ENCODE results near the gene SUPV3L1. TPM values are rescaled to one million over a fixed set of nuclear protein-coding genes. Genes with fewer than 3 reads are reported as not detected.

The SUPV3L1 gene
- total RNA-seq, 3 donors from 2014 or later (not counting 1 experiment from before 2014, with no cell fraction given) = 56.6 to 104 (median 67.1) TPM

DNA sequence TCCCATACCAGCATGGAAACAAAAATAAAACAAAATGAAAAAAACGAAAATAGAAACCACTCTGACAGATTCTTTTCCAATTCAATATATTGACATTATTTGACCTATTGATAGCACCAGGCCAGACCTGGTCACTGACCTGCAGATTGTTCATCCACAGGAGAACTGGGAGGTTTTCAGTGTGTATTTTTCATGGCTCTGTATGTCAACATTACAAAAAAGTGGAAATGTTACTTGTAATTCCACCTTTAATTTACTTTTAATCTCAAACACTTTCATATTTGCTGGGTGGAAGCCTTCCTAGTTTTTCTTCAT lies 43.0 kb downstream of the SUPV3L1 start:
- Histone ChIP-seq H3K36me3 (ENCODE audit: control insufficient read depth, insufficient read depth, low read length) (no peaks in the 10 kb centered on the region), H3K4me1 (ENCODE audit: control insufficient read depth, insufficient read depth, low read length) (peaks cover 50% of the 10 kb centered on the region), H3K4me3 (ENCODE audit: low read length) (no peak overlapping the region), H3K27me3 (ENCODE audit: control insufficient read depth, insufficient read depth, low read length) (no peaks in the 10 kb centered on the region), H3K9me3 (ENCODE audit: control insufficient read depth, insufficient read depth, low read length) (no peaks in the 10 kb centered on the region), H3K27ac (ENCODE audit: low read length) (no peak overlapping the region)
- ATAC-seq = no peak
- Mint-ChIP-seq H3K4me3 (peak overlapping the region; percentile 69), H3K4me1 (peaks cover 42 to 59% of the 10 kb centered on the region in 2 donors), H3K9me3 (no peaks in the 10 kb centered on the region), H3K27me3 (ENCODE audit: low read depth in 2 of 2) (no peaks in the 10 kb centered on the region), H3K36me3 (no peaks in the 10 kb centered on the region), H3K27ac (peak overlapping the region; percentile 74 to 93)
- intact Hi-C loops (cut with micrococcal nuclease) = loop anchor here (2.0 kb wide), 1 partner anchor 130 kb away; no protein-coding TSS in a partner anchor
- 10% methylated on average over 1 of the region's 1 CpG for WGBS (ENCODE audit: insufficient coverage)
- TF ChIP-seq, protein P1, sequence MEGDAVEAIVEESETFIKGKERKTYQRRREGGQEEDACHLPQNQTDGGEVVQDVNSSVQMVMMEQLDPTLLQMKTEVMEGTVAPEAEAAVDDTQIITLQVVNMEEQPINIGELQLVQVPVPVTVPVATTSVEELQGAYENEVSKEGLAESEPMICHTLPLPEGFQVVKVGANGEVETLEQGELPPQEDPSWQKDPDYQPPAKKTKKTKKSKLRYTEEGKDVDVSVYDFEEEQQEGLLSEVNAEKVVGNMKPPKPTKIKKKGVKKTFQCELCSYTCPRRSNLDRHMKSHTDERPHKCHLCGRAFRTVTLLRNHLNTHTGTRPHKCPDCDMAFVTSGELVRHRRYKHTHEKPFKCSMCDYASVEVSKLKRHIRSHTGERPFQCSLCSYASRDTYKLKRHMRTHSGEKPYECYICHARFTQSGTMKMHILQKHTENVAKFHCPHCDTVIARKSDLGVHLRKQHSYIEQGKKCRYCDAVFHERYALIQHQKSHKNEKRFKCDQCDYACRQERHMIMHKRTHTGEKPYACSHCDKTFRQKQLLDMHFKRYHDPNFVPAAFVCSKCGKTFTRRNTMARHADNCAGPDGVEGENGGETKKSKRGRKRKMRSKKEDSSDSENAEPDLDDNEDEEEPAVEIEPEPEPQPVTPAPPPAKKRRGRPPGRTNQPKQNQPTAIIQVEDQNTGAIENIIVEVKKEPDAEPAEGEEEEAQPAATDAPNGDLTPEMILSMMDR (IDR thresholded peaks at IDR 0.05) = no peak
- no peak for DNase-seq

DNA sequence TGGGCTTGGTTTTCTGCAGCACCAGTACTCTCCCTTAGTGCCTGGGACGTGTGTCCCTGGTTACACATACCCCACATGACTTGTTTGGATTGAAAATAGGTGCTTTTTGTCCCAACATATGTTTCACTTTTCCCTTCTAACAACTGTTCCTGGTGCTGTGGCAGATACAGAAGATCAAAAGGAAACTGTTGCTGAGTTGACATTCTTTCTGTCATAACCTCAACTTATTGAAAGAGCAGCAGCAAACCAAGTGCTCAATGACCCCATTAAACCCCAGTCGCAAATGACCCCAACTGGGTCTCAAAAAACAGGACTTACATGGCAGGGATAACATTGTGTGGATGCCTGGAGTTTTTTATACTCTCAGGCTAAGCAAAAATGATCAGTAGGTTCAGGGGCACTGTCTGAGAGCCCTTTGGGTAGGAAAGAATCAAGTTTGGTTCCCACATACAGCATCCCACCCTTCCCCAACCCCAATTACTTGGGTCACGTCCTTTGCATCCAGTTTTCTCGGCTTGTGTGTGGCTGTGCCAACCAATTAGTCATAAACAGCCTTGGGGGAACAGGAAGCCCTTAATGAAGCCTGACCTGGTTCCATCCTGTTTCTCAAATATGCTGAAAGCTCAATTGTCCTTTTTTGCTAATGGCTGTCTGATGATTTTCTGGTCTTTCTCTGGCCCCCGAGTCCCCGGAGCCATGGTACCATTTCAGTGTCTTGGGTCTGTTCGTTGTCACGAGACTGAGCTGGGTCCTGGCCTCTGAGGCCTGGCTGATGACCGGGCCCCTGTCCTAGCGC lies 45.0 kb downstream of the SUPV3L1 start:
- WGBS (ENCODE audit: insufficient coverage) = 70% methylated on average over 10 of the region's 10 CpGs
- Histone ChIP-seq H3K27me3 (ENCODE audit: control insufficient read depth, insufficient read depth, low read length) (no peaks in the 10 kb centered on the region), H3K27ac (ENCODE audit: low read length) (no peak overlapping the region), H3K4me1 (ENCODE audit: control insufficient read depth, insufficient read depth, low read length) (peaks cover 70% of the 10 kb centered on the region), H3K9me3 (ENCODE audit: control insufficient read depth, insufficient read depth, low read length) (no peaks in the 10 kb centered on the region), H3K36me3 (ENCODE audit: control insufficient read depth, insufficient read depth, low read length) (no peaks in the 10 kb centered on the region), H3K4me3 (ENCODE audit: low read length) (no peak overlapping the region)
- no peaks in the 10 kb centered on the region for H3K36me3 Mint-ChIP-seq
- H3K27me3 Mint-ChIP-seq (ENCODE audit: low read depth in 2 of 2) = no peaks in the 10 kb centered on the region
- H3K4me1 Mint-ChIP-seq = peaks cover 62 to 80% of the 10 kb centered on the region in 2 donors
- no peak overlapping the region for H3K4me3 Mint-ChIP-seq
- ATAC-seq (no peak), DNase-seq (no peak)
- intact Hi-C loops (cut with micrococcal nuclease) = no loop called here
- TF ChIP-seq, protein P1 (IDR thresholded peaks at IDR 0.05) = no peak
- peak overlapping the region; percentile 57 to 78 for H3K27ac Mint-ChIP-seq
- no peaks in the 10 kb centered on the region for H3K9me3 Mint-ChIP-seq

DNA sequence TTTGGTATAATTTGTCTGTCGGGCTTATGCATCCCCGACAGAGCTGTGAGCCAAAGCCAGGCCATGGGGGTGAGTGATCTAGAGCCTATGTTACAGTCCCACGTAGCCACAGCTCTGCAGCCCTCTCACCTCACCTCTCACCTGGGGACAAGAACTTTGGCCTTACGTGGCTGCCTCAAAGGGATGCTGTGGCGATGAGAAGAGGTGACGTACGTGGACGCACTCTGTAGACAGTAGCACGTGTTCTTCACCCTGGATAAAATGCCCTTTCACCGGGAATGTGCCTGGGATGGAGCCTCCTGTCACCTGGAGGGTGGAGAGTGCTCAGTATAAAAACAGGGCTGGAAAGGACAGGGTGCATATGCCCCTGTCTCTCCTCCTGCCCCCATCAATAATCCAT lies 45.6 kb downstream of the SUPV3L1 start:
- no peaks in the 10 kb centered on the region for H3K36me3 Mint-ChIP-seq
- no peak overlapping the region for H3K4me3 Mint-ChIP-seq
- WGBS (ENCODE audit: insufficient coverage) = 82% methylated on average over 10 of the region's 10 CpGs
- no peaks in the 10 kb centered on the region for H3K27me3 ChIP-seq (ENCODE audit: control insufficient read depth, insufficient read depth, low read length)
- no peaks in the 10 kb centered on the region for H3K9me3 Mint-ChIP-seq
- TF ChIP-seq, protein P1 (IDR thresholded peaks at IDR 0.05) = no peak
- peaks cover 76% of the 10 kb centered on the region for H3K4me1 ChIP-seq (ENCODE audit: control insufficient read depth, insufficient read depth, low read length)
- peaks cover 63 to 82% of the 10 kb centered on the region in 2 donors for H3K4me1 Mint-ChIP-seq
- intact Hi-C loops (cut with micrococcal nuclease) = no loop called here
- H3K27ac ChIP-seq (ENCODE audit: low read length) = no peak overlapping the region
- peaks cover 0 to under 1% of the 10 kb centered on the region in 2 donors for H3K27me3 Mint-ChIP-seq (ENCODE audit: low read depth in 2 of 2)
- no peaks in the 10 kb centered on the region for H3K36me3 ChIP-seq (ENCODE audit: control insufficient read depth, insufficient read depth, low read length)
- H3K4me3 ChIP-seq (ENCODE audit: low read length) = no peak overlapping the region
- ATAC-seq (no peak), DNase-seq (no peak)
- no peaks in the 10 kb centered on the region for H3K9me3 ChIP-seq (ENCODE audit: control insufficient read depth, insufficient read depth, low read length)
- peak overlapping the region in 1 of 2 donors; percentile 78 for H3K27ac Mint-ChIP-seq

Data from natural killer cell (primary cell).